ENCODE measurements around the gene JAM3. TPM values are rescaled to one million over a fixed set of nuclear protein-coding genes. Genes with fewer than 3 reads are reported as not detected.

The JAM3 gene
- total and polyA plus RNA-seq, 2 experiments from 2014 or later = 36.6 to 51.3 TPM

DNA sequence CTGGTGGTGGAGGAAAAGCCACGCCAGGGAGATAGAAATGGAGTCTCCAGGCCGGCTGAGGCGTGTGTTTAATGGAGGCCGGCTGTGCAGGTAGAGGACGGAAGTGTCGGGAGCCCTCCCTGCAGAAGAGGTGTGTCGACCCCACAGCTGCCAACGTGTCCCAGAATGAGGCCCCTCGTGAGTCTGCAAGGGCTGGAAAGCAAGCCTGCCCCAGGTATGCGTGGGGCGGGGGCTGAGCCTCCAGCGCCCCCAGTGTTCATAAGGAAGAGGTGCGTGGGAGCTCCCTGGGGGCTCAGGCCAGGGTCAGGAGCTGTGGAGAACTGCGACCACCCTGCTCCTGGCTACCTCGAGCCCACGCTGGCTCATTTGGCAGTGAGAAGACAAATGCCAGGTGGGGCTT is 38.0 kb upstream of the JAM3 start:
- H3K36me3 ChIP-seq = no peaks in the 10 kb centered on the region
- H3K9me3 ChIP-seq (ENCODE audit: low read depth) = no peaks in the 10 kb centered on the region
- TF ChIP-seq, protein P1, sequence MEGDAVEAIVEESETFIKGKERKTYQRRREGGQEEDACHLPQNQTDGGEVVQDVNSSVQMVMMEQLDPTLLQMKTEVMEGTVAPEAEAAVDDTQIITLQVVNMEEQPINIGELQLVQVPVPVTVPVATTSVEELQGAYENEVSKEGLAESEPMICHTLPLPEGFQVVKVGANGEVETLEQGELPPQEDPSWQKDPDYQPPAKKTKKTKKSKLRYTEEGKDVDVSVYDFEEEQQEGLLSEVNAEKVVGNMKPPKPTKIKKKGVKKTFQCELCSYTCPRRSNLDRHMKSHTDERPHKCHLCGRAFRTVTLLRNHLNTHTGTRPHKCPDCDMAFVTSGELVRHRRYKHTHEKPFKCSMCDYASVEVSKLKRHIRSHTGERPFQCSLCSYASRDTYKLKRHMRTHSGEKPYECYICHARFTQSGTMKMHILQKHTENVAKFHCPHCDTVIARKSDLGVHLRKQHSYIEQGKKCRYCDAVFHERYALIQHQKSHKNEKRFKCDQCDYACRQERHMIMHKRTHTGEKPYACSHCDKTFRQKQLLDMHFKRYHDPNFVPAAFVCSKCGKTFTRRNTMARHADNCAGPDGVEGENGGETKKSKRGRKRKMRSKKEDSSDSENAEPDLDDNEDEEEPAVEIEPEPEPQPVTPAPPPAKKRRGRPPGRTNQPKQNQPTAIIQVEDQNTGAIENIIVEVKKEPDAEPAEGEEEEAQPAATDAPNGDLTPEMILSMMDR (IDR thresholded peaks at IDR 0.05; ENCODE audit: low read depth, low read length) = peak; percentile 21
- peaks cover 6% of the 10 kb centered on the region for H3K4me1 ChIP-seq (ENCODE audit: low read depth)
- peaks cover 21% of the 10 kb centered on the region for H3K27me3 ChIP-seq
- no peak overlapping the region for H3K27ac ChIP-seq
- peak in 1 of 2 donors; percentile 35 for DNase-seq (ENCODE audit: low read depth in 1 of 2, low spot score in 1 of 2)
- no peak overlapping the region for H3K4me3 ChIP-seq

DNA sequence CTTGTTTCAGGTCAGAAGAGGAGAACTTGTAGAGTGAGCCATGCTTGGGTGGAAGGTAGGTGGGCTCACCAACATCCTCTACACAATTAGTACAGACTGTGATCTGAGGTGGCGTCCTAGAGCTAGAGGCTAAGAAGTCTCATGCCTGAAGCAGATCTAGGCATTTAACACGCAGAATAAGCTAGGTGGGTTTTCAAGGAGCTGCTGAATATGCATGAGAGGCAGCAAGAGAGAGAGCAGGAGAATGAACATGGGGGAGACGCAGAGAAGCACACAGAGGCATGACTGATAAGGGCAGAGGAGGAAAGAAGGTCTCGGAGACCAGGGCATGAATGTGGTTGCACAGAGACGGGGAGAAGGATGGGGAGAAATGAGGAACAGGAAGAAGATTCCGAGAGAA is 36.8 kb upstream of the JAM3 start:
- TF ChIP-seq, protein P1 (IDR thresholded peaks at IDR 0.05; ENCODE audit: low read depth, low read length) = no peak
- Histone ChIP-seq H3K36me3 (no peaks in the 10 kb centered on the region), H3K27ac (no peak overlapping the region), H3K9me3 (ENCODE audit: low read depth) (no peaks in the 10 kb centered on the region), H3K4me1 (ENCODE audit: low read depth) (peaks cover 6% of the 10 kb centered on the region), H3K27me3 (peaks cover 21% of the 10 kb centered on the region), H3K4me3 (no peak overlapping the region)
- DNase-seq (ENCODE audit: low read depth in 1 of 2, low spot score in 1 of 2) = no peak

DNA sequence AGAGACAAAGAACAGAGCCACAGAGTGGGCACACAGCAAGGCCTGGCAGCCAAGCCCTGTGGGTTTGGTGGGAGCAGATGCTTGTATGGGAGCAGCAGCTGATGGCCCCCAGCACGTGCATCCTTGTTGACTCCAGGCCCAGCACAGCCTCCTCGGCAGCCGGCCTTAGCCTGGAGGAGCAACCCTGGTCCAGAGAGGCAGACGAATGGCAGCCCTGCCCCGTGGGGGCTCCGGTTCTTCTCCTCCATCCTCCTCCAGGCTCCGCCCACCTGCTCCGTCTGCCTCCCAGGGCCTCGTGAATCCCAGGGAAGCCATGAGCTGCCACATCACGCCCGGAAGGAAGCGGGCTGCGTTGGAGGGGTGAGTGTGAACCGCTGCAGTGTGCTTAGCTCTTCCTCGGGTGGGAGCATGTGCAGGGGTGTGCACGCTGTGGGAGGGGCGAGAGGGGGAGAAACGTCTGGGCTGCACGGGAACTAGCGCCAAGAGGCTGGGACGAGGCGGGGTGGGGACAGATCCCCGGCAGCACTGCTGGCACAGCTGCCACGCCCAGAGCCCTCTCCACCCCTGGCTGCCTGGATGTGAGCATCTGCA is 36.3 kb upstream of the JAM3 start:
- no peak for DNase-seq (ENCODE audit: low read depth in 1 of 2, low spot score in 1 of 2)
- no peak overlapping the region for H3K27ac ChIP-seq
- no peaks in the 10 kb centered on the region for H3K36me3 ChIP-seq
- TF ChIP-seq, protein P1 (IDR thresholded peaks at IDR 0.05; ENCODE audit: low read depth, low read length) = no peak
- H3K4me1 ChIP-seq (ENCODE audit: low read depth) = peaks cover 8% of the 10 kb centered on the region
- no peaks in the 10 kb centered on the region for H3K9me3 ChIP-seq (ENCODE audit: low read depth)
- peaks cover 21% of the 10 kb centered on the region for H3K27me3 ChIP-seq
- H3K4me3 ChIP-seq = no peak overlapping the region

DNA sequence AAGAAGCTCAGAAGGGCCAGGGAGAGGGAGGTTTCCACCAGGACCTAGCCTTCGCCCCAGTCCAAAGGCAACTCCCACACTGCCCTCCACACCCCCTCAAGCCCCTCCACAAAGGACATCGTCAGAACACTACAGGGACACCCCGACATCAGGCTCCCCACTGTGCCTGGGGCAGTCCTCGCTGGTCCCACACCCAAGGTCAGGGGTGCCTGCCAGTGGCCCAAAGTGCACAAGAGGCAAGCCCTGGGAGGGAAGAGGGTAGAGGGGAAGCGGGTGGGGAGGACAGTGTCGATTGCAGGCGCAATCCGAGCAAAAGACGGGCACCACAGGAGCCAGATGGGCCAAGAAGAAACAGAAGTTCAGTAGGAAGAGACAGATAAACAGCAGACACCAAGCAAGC is 35.6 kb upstream of the JAM3 start:
- H3K4me3 ChIP-seq = no peak overlapping the region
- TF ChIP-seq, protein P1 (IDR thresholded peaks at IDR 0.05; ENCODE audit: low read depth, low read length) = no peak
- DNase-seq (ENCODE audit: low read depth in 1 of 2, low spot score in 1 of 2) = no peak
- H3K4me1 ChIP-seq (ENCODE audit: low read depth) = peaks cover 14% of the 10 kb centered on the region
- H3K27me3 ChIP-seq = peaks cover 15% of the 10 kb centered on the region
- H3K27ac ChIP-seq = no peak overlapping the region
- H3K36me3 ChIP-seq = no peaks in the 10 kb centered on the region
- no peaks in the 10 kb centered on the region for H3K9me3 ChIP-seq (ENCODE audit: low read depth)

DNA sequence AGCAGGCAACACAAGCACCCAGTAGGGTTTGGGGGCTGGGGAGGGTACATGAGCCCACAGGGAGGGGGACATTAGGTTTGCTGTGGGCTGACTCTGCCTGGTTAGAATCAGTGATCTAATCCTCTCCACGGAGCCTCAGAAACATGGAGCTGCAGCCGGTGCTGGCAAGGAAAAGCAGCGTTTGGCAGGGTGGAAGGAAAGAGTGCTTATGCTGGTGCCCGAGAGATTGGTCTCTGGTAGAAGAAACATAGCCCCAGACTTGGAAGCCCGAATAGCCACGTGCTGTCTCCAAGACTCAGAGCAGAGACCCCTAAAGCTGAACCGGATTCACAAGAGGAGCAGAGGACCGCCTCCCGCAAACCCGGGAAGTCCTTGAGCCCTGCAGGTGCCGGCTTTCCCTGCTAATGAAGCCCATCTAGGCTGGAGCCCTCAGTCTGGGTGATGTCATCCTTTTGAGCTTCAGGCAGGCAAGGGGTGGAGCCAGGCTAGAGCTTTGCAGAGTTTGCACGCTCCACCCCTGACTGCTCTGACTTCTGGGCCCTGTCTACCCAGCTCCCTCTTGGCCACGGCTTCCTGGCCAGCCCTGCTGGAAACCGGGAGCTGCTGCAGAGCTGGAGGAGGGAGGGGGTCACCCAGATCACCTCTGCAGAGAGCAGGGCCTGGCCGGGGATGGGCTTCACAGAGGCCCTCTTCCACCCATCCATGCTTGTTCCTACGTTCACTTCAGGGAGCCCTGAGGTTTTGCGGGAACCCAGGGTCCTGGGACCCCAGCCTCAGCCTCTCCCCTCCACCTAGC is 35.0 kb upstream of the JAM3 start:
- H3K4me1 ChIP-seq (ENCODE audit: low read depth) = peaks cover 17% of the 10 kb centered on the region
- DNase-seq (ENCODE audit: low read depth in 1 of 2, low spot score in 1 of 2) = peak; percentile 88 to 93
- H3K4me3 ChIP-seq = no peak overlapping the region
- H3K27ac ChIP-seq = no peak overlapping the region
- peaks cover 9% of the 10 kb centered on the region for H3K27me3 ChIP-seq
- H3K36me3 ChIP-seq = no peaks in the 10 kb centered on the region
- H3K9me3 ChIP-seq (ENCODE audit: low read depth) = no peaks in the 10 kb centered on the region
- TF ChIP-seq, protein P1 (IDR thresholded peaks at IDR 0.05; ENCODE audit: low read depth, low read length) = no peak

All from cardiac muscle cell (in vitro differentiated cells and primary cell).